ENCODE data around the gene LRFN4.

DNA sequence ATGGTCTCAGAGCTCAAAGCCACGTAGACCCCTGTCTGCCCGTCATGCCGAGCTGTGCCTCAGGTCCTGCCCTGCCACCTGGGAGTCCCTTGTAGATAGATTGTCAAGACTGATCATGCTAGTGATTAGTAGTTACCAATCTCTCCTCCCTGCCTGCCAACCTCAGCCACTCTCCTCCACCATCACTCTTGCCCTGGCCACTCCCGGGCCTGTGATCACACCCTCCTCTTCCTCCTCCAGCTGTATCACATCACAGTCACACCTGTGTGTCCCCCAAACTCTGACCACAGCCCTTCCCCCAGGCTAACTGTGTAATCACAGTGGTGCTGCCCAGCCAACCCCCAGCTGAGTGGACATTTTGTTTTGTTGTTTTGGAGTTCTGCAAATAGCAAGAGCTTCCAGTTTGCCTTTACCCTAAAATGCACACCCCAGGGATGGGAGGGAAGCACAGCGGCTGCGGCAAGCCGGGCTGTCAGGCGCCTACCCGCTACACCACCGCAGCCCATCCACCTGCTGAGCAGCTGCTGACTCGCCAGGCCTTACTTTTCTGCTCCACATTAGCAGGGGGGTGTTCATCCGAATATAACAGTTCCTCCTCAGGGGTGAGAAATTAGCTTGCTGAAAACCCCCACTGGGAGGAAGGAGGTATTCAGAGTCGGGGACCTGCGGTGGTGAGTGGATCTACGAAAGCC, 45.8 kb downstream of the LRFN4 start:
- no peak for TF ChIP-seq EP300 (conservative IDR thresholded peaks at IDR 0.05; ENCODE audit: poor library complexity, severe bottlenecking)
- TF ChIP-seq REST (IDR thresholded peaks at IDR 0.05; ENCODE audit: borderline replicate concordance), result no peak
- TF ChIP-seq, protein P1, sequence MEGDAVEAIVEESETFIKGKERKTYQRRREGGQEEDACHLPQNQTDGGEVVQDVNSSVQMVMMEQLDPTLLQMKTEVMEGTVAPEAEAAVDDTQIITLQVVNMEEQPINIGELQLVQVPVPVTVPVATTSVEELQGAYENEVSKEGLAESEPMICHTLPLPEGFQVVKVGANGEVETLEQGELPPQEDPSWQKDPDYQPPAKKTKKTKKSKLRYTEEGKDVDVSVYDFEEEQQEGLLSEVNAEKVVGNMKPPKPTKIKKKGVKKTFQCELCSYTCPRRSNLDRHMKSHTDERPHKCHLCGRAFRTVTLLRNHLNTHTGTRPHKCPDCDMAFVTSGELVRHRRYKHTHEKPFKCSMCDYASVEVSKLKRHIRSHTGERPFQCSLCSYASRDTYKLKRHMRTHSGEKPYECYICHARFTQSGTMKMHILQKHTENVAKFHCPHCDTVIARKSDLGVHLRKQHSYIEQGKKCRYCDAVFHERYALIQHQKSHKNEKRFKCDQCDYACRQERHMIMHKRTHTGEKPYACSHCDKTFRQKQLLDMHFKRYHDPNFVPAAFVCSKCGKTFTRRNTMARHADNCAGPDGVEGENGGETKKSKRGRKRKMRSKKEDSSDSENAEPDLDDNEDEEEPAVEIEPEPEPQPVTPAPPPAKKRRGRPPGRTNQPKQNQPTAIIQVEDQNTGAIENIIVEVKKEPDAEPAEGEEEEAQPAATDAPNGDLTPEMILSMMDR (IDR thresholded peaks at IDR 0.05; ENCODE audit: poor library complexity, severe bottlenecking), result no peak
- no peak for TF ChIP-seq EZH2 (IDR thresholded peaks at IDR 0.05; ENCODE audit: borderline replicate concordance, insufficient read depth, low read length, poor library complexity, severe bottlenecking)
- no peak for TF ChIP-seq POLR2AphosphoS5 (IDR thresholded peaks at IDR 0.05)
- no peak for TF ChIP-seq TAF1 (IDR thresholded peaks at IDR 0.05; ENCODE audit: low read depth)

Data from neural cell (in vitro differentiated cells).